Measurements from ENCODE around the gene ANO9. TPM values are rescaled to one million over a fixed set of nuclear protein-coding genes. Genes with fewer than 3 reads are reported as not detected.

Gene ANO9
- total and polyA plus RNA-seq, 12 donors, result 0.07 to 2.9 (median 0.97) TPM; not detected in 5

GRCh38 chr11:373716-374551 lies 67.9 kb downstream of the ANO9 start:
- intact Hi-C loops (cut with DNase I), result no loop called here
- H3K9me3 ChIP-seq (replicated peaks in 1 of 3), result no peaks in the 10 kb centered on the region
- DNase-seq, result no peak
- WGBS, 4 donors, result 88 to 92% (median 90%) methylated on average over 17 to 23 of the region's 23 CpGs
- no peak overlapping the region for H3K27ac ChIP-seq
- no peak overlapping the region for H3K4me3 ChIP-seq
- TF ChIP-seq POLR2A (IDR thresholded peaks at IDR 0.05), result no peak
- TF ChIP-seq, protein P1, sequence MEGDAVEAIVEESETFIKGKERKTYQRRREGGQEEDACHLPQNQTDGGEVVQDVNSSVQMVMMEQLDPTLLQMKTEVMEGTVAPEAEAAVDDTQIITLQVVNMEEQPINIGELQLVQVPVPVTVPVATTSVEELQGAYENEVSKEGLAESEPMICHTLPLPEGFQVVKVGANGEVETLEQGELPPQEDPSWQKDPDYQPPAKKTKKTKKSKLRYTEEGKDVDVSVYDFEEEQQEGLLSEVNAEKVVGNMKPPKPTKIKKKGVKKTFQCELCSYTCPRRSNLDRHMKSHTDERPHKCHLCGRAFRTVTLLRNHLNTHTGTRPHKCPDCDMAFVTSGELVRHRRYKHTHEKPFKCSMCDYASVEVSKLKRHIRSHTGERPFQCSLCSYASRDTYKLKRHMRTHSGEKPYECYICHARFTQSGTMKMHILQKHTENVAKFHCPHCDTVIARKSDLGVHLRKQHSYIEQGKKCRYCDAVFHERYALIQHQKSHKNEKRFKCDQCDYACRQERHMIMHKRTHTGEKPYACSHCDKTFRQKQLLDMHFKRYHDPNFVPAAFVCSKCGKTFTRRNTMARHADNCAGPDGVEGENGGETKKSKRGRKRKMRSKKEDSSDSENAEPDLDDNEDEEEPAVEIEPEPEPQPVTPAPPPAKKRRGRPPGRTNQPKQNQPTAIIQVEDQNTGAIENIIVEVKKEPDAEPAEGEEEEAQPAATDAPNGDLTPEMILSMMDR (IDR thresholded peaks at IDR 0.05), result no peak
- H3K4me1 ChIP-seq (replicated peaks in 1 of 2), result no peaks in the 10 kb centered on the region
- H3K36me3 ChIP-seq (replicated peaks in 1 of 2), result no peaks in the 10 kb centered on the region
- H3K27me3 ChIP-seq, result no peaks in the 10 kb centered on the region

DNA sequence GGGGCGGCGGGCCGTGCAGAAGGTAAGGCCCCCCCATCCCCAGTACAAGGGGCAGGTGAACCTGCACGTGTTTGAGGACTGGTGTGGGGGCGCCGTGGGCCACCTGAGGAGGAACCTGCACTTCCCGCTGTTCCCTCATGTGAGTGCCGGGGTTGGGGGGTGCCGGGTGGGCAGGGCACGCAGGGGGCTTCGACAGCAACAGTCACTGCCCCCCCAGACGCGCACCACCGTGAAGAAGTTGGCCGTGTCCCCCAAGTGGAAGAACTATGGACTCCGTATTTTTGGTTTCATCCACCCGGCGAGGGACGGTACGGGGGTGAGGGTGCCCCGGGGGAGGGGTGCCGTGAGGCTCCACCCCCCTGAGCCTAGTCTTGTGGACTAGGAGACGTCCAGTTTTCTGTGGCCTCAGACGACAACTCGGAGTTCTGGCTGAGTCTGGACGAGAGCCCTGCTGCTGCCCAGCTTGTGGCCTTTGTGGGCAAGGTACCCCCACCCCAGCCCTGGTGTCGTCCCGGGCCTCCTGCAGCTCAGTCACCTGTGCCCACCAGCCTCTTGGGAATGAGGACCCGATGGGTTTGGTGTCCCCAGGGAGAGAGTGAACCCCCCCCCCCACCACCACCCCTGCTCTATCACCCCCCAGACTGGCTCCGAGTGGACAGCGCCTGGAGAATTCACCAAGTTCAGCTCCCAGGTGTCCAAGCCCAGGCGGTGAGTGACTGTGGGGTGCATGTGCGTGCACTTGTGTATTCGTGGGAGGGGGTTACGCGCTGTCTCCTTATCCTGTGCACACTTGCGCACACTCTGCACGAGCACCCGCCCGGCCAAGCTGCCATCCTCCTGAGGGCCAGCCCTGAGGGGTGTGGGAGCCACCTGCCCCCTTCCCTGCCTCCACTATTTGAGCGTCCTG lies 68.7 kb downstream of the ANO9 start:
- no peak for DNase-seq
- intact Hi-C loops (cut with DNase I), result no loop called here
- no peak overlapping the region for H3K27ac ChIP-seq

GRCh38 chr11:371716-372590 lies 69.9 kb downstream of the ANO9 start:
- Histone ChIP-seq H3K9me3 (replicated peaks in 1 of 3) (no peaks in the 10 kb centered on the region), H3K36me3 (replicated peaks in 1 of 2) (no peaks in the 10 kb centered on the region), H3K27me3 (peaks cover 14% of the 10 kb centered on the region), H3K4me3 (no peak overlapping the region), H3K27ac (no peak overlapping the region), H3K4me1 (replicated peaks in 1 of 2) (no peaks in the 10 kb centered on the region)
- intact Hi-C loops (cut with DNase I), result no loop called here
- TF ChIP-seq, protein P1 (IDR thresholded peaks at IDR 0.05), result no peak
- no peak for TF ChIP-seq POLR2A (IDR thresholded peaks at IDR 0.05)
- DNase-seq, result no peak
- 81 to 87% (median 86%) methylated on average over 14 to 19 of the region's 19 CpGs for WGBS, 4 donors

More for the DNA sequence above, 68.7 kb downstream of the ANO9 start:
- H3K27me3 ChIP-seq, result peaks cover 7% of the 10 kb centered on the region
- H3K4me3 ChIP-seq, result no peak overlapping the region
- H3K9me3 ChIP-seq (replicated peaks in 1 of 3), result no peaks in the 10 kb centered on the region
- H3K4me1 ChIP-seq (replicated peaks in 1 of 2), result no peaks in the 10 kb centered on the region
- TF ChIP-seq POLR2A (IDR thresholded peaks at IDR 0.05), result no peak
- TF ChIP-seq, protein P1 (IDR thresholded peaks at IDR 0.05), result no peak
- 74 to 85% (median 80%) methylated on average over 16 to 41 of the region's 41 CpGs for WGBS, 4 donors
- no peaks in the 10 kb centered on the region for H3K36me3 ChIP-seq (replicated peaks in 1 of 2)
